PC-3 (cell line): ENCODE results near the gene ZNF710. TPM values are rescaled to one million over a fixed set of nuclear protein-coding genes. Genes with fewer than 3 reads are reported as not detected.

Source experiments
- ATAC-seq: fragments of 200-7000 bp; cut with Tn5 transposase; 2 replicates; pipeline ENCODE4 v1.9.1; 2020; ENCODE audit warnings: mild to moderate bottlenecking, moderate library complexity
- BruUV-seq: library from RNA; stranded (reverse); fragments of 400-500 nt; replicated peaks from 2 replicates; lab custom pipeline; 2021; lab: Mats Ljungman, UMichigan
- CTCF ChIA-PET: fragments of 300-600 bp; sonication (Branson Sonifier 250); formaldehyde crosslinking; loops from one replicate; lab custom pipeline; 2022; ENCODE audit warnings: antibody characterized with exemption; lab: Charles Lee
- POLR2A ChIA-PET: fragments of 300-600 bp; sonication (Branson Sonifier 250); formaldehyde crosslinking; loops from one replicate; lab custom pipeline; 2022; ENCODE audit warnings: antibody characterized with exemption; ENCODE audit not compliant: unreplicated experiment; lab: Charles Lee
- DNase-seq: peaks from one replicate; pipeline ENCODE4 v3.0.0-alpha.2; 2015
- H2AFZ ChIP-seq: fragments of 300-600 bp; sonication (generic); 2 replicates; pipeline ENCODE4 v1.6.0; 2016; ENCODE audit warnings: antibody characterized with exemption, low read length
- H3F3A ChIP-seq: fragments of 300-600 bp; sonication (generic); one replicate; pipeline ENCODE4 v1.6.0; 2017; ENCODE audit warnings: antibody characterized with exemption, low read length, control low read depth, mild to moderate bottlenecking; ENCODE audit not compliant: unreplicated experiment
- H3K27ac ChIP-seq: fragments of 300-600 bp; sonication (generic); 2 replicates; pipeline ENCODE4 v1.5.1; 2016; ENCODE audit warnings: mild to moderate bottlenecking, low read length
- H3K27me3 ChIP-seq: fragments of 300-600 bp; sonication (generic); 2 replicates; pipeline ENCODE4 v1.6.1; 2016; ENCODE audit warnings: low read length, mixed read lengths
- H3K36me3 ChIP-seq: fragments of 300-600 bp; sonication (generic); 2 replicates; pipeline ENCODE4 v1.6.1; 2016; ENCODE audit warnings: low read depth, mixed run types, low read length, mixed read lengths
- H3K4me1 ChIP-seq: fragments of 300-600 bp; sonication (generic); 2 replicates; pipeline ENCODE4 v1.5.1; 2016; ENCODE audit warnings: low read length; ENCODE audit not compliant: insufficient read depth
- H3K4me2 ChIP-seq: fragments of 300-600 bp; sonication (generic); 2 replicates; pipeline ENCODE4 v1.6.0; 2016; ENCODE audit warnings: low read length
- H3K4me3 ChIP-seq: fragments of 300-600 bp; sonication (generic); 2 replicates; pipeline ENCODE4 v1.5.1; 2016; ENCODE audit warnings: mild to moderate bottlenecking, low read length, mixed read lengths
- H3K79me2 ChIP-seq: fragments of 300-600 bp; sonication (generic); 2 replicates; pipeline ENCODE4 v1.6.1; 2017; ENCODE audit warnings: low read length, mixed read lengths
- H3K9ac ChIP-seq: fragments of 300-600 bp; sonication (generic); 2 replicates; pipeline ENCODE4 v1.6.0; 2016; ENCODE audit warnings: mild to moderate bottlenecking, low read length
- H3K9me2 ChIP-seq: fragments of 300-600 bp; sonication (generic); replicated peaks from 2 replicates; pipeline ENCODE4 v1.6.1; 2016; ENCODE audit warnings: mixed run types, low read length, mixed read lengths
- H3K9me3 ChIP-seq: fragments of 300-600 bp; sonication (generic); 2 replicates; pipeline ENCODE4 v1.6.1; 2016; ENCODE audit warnings: low read length, mixed read lengths
- H4K20me1 ChIP-seq: fragments of 300-600 bp; sonication (generic); 2 replicates; pipeline ENCODE4 v1.6.1; 2016; ENCODE audit warnings: low read length, mixed read lengths
- CTCF ChIP-seq: fragments of 300-600 bp; sonication (generic); conservative IDR thresholded peaks from 2 replicates; pipeline ENCODE4 v1.5.1; 2017; ENCODE audit warnings: antibody characterized with exemption, low read depth, mild to moderate bottlenecking, low read length
- EZH2 ChIP-seq: fragments of 300-600 bp; sonication (generic); IDR thresholded peaks from one replicate; pipeline ENCODE4 v1.6.1; 2017; ENCODE audit warnings: antibody characterized with exemption, mild to moderate bottlenecking, low read length; ENCODE audit not compliant: unreplicated experiment
- EZH2phosphoT487 ChIP-seq: fragments of 300-600 bp; sonication (generic); IDR thresholded peaks from 2 replicates; pipeline ENCODE4 v1.6.1; 2018; ENCODE audit warnings: mild to moderate bottlenecking, antibody characterized with exemption, low read length, borderline replicate concordance
- intact Hi-C: fragments of 100-400 bp; cut with micrococcal nuclease; formaldehyde crosslinking; loops from 2 replicates; pipeline ENCODE4 v1.9.0; 2023
- microRNA-seq: library from miRNA; unstranded; fragments of <30 nt; microRNA quantifications from one replicate; pipeline ENCODE4 v1.1.0, GENCODE V29; 2020; ENCODE audit not compliant: unreplicated experiment
- total RNA-seq: library from RNA; depleted of rRNA; stranded (reverse); fragments of >200 nt; gene quantifications from 2 replicates; pipeline ENCODE4 v1.2.3, GENCODE V29; 2014; rRNA removed

The ZNF710 gene
- total RNA-seq, 1 experiment from 2014 or later: 12.9 TPM

- BruUV-seq: no TSS peak
- CTCF ChIA-PET: no interaction called here
- POLR2A ChIA-PET: no interaction called here
Measured at GRCh38 chr15:90126022-90126421, 124.9 kb downstream of the ZNF710 start.

GRCh38 chr15:90126596-90127435 lies 125.7 kb downstream of the ZNF710 start:
- no peaks in the 10 kb centered on the region for H3K36me3 ChIP-seq
- no peak overlapping the region for H3K9ac ChIP-seq
- POLR2A ChIA-PET: no interaction called here
- H3F3A ChIP-seq: no peaks in the 10 kb centered on the region
- CTCF ChIA-PET: no interaction called here
- H3K27ac ChIP-seq: no peak overlapping the region
- intact Hi-C loops: no loop called here
- no peaks in the 10 kb centered on the region for H3K27me3 ChIP-seq
- TF ChIP-seq EZH2phosphoT487 (no peak), CTCF (no peak), EZH2 (no peak)
- no peak overlapping the region for H3K4me2 ChIP-seq
- H3K9me3 ChIP-seq: no peaks in the 10 kb centered on the region
- H3K79me2 ChIP-seq: no peaks in the 10 kb centered on the region
- H3K4me3 ChIP-seq: no peak overlapping the region
- no TSS peak for BruUV-seq
- H3K9me2 ChIP-seq: no peaks in the 10 kb centered on the region
- no peak overlapping the region for H2AFZ ChIP-seq
- no peak for ATAC-seq
- H3K4me1 ChIP-seq: no peaks in the 10 kb centered on the region
- no peak for DNase-seq
- no peaks in the 10 kb centered on the region for H4K20me1 ChIP-seq

More at GRCh38 chr15:90126022-90126421, 124.9 kb downstream of the ZNF710 start:
- Histone ChIP-seq H3K79me2 (no peaks in the 10 kb centered on the region), H3K9me3 (no peaks in the 10 kb centered on the region), H3K4me3 (no peak overlapping the region), H3K36me3 (no peaks in the 10 kb centered on the region), H3K9me2 (no peaks in the 10 kb centered on the region), H2AFZ (no peak overlapping the region), H3K27ac (no peak overlapping the region), H3F3A (no peaks in the 10 kb centered on the region), H3K4me1 (no peaks in the 10 kb centered on the region), H3K4me2 (no peak overlapping the region), H3K9ac (no peak overlapping the region), H3K27me3 (no peaks in the 10 kb centered on the region), H4K20me1 (no peaks in the 10 kb centered on the region)
- DNase-seq: no peak
- intact Hi-C loops: no loop called here
- ATAC-seq: no peak
- TF ChIP-seq EZH2 (no peak), EZH2phosphoT487 (no peak)

GRCh38 chr15:90130291-90130690 lies 129.2 kb downstream of the ZNF710 start:
- Histone ChIP-seq H3K4me1 (no peaks in the 10 kb centered on the region), H3K9me2 (no peaks in the 10 kb centered on the region), H3K36me3 (no peaks in the 10 kb centered on the region), H3K79me2 (no peaks in the 10 kb centered on the region), H3K4me2 (no peak overlapping the region), H3F3A (no peaks in the 10 kb centered on the region), H3K27ac (no peak overlapping the region), H4K20me1 (no peaks in the 10 kb centered on the region), H3K9me3 (no peaks in the 10 kb centered on the region), H3K4me3 (no peak overlapping the region), H3K9ac (no peak overlapping the region), H3K27me3 (no peaks in the 10 kb centered on the region), H2AFZ (no peak overlapping the region)
- CTCF ChIA-PET: no interaction called here
- intact Hi-C loops: no loop called here
- POLR2A ChIA-PET: no interaction called here
- ATAC-seq (no peak), DNase-seq (no peak)
- BruUV-seq: no TSS peak
- TF ChIP-seq CTCF (no peak), EZH2 (no peak), EZH2phosphoT487 (no peak)

Small RNA genes within 50 kb of the gene (microRNA-seq; reads per million reads assigned to microRNA genes)
- gene MIR3174: 3.3 reads per million, percentile 9 among the genes with 10 or more reads in this experiment

Other genes starting within 250 kb of the ZNF710 start
- gene MESP2, start 225.0 kb upstream of the ZNF710 start, total RNA-seq: 1.1 and 1.3 TPM in 2 replicates
- gene ANPEP, start 186.5 kb upstream of the ZNF710 start, total RNA-seq: 113 and 133 TPM in 2 replicates
- gene AP3S2, start 107.3 kb upstream of the ZNF710 start, total RNA-seq: 18.8 and 19.4 TPM in 2 replicates
- gene ARPIN, start 88.4 kb upstream of the ZNF710 start, total RNA-seq: 4.5 and 8.0 TPM in 2 replicates
- 80.6 and 94.1 TPM in 2 replicates for gene IDH2, start 101.1 kb downstream of the ZNF710 start, total RNA-seq
- gene SEMA4B, start 200.0 kb downstream of the ZNF710 start, total RNA-seq: 114 and 175 TPM in 2 replicates
- gene CIB1, start 232.6 kb downstream of the ZNF710 start, total RNA-seq: 83.7 and 85.8 TPM in 2 replicates
- gene GDPGP1, start 232.9 kb downstream of the ZNF710 start, total RNA-seq: 6.6 and 11.0 TPM in 2 replicates
- gene TTLL13, start 248.2 kb downstream of the ZNF710 start, total RNA-seq: not detected in 2 replicates